GM13976 (cell line): ENCODE measurements around the gene NOL11.

Source experiments
- DNase-seq: peaks from one replicate; pipeline ENCODE4 v3.0.0; 2012; ENCODE audit warnings: low spot score
- CTCF ChIP-seq: IDR thresholded peaks from 2 replicates; pipeline ENCODE4 v1.5.1; 2012; ENCODE audit warnings: borderline replicate concordance, mild to moderate bottlenecking; ENCODE audit not compliant: insufficient read depth; ENCODE audit errors: extremely low read depth, missing control alignments, control extremely low read depth
- in situ Hi-C: fragments of 300-500 bp; cut with MboI; formaldehyde crosslinking; loops from one replicate; pipeline ENCODE4 v1.12.0; 2022; ENCODE audit warnings: low sequenced_read_pairs, mixed read lengths, inconsistent platforms; ENCODE audit not compliant: unreplicated experiment

The NOL11 gene

GRCh38 chr17:67687511-67687910 is 30.2 kb upstream of the NOL11 start:
- DNase-seq, result no peak
- no peak for TF ChIP-seq CTCF
- in situ Hi-C loops, result loop anchor here (10.0 kb wide), 1 partner anchor 313 kb away; the partner anchor contains the start of gene PITPNC1

GRCh38 chr17:67689534-67690177 is 28.1 kb upstream of the NOL11 start:
- peak; percentile 72 for TF ChIP-seq CTCF
- in situ Hi-C loops, result loop anchor here (10.0 kb wide), 1 partner anchor 315 kb away; the partner anchor contains the start of gene PITPNC1
- peak; percentile 82 for DNase-seq

- in situ Hi-C loops, result no loop called here
- no peak for TF ChIP-seq CTCF
- DNase-seq, result no peak
Measured at GRCh38 chr17:67693811-67694210, 23.9 kb upstream of the NOL11 start.

DNA sequence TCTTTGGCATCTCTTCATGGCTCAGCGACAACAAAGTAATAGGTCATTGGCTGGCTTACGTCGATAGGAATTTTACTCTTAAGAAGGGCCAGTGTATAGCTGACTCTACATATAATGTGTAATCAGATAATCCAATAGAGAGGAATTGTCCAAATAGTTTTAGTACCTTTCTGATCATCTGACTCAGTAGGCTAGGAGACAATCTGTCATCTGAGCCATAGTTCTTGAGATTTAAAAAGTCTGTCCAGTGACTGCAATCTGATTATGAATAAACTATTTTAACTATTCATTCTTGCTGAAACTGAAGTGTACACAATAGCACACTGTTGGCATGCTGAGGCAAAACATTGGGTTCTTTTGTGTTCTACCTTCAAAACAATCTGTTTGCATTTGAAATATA is 21.4 kb upstream of the NOL11 start:
- no peak for TF ChIP-seq CTCF
- in situ Hi-C loops, result no loop called here
- DNase-seq, result no peak

GRCh38 chr17:67696853-67697498 is 20.8 kb upstream of the NOL11 start:
- in situ Hi-C loops, result no loop called here
- no peak for DNase-seq
- TF ChIP-seq CTCF, result no peak

- in situ Hi-C loops, result no loop called here
- DNase-seq, result no peak
- TF ChIP-seq CTCF, result no peak
Measured at GRCh38 chr17:67700037-67700724, 17.6 kb upstream of the NOL11 start.
